K562 (cell line): Measurements from ENCODE around the gene SIGLEC7. TPM values are rescaled to one million over a fixed set of nuclear protein-coding genes. Genes with fewer than 3 reads are reported as not detected.

Experiments used
- DEAF1 ChIP-seq: fragments of 450-650 bp; formaldehyde crosslinking; IDR thresholded peaks from 2 replicates; pipeline ENCODE4 v1.4.0; 2020; ENCODE audit warnings: mild to moderate bottlenecking, moderate library complexity
- EP400 ChIP-seq: fragments of 450-650 bp; IDR thresholded peaks from 2 replicates; pipeline ENCODE4 v1.6.1; 2017; ENCODE audit warnings: antibody characterized with exemption, mild to moderate bottlenecking, moderate library complexity
- FOXP1 ChIP-seq: sonication (generic); formaldehyde crosslinking; IDR thresholded peaks from 2 replicates; pipeline ENCODE4 v1.8.0; 2022; ENCODE audit warnings: mild to moderate bottlenecking, missing genetic modification reagents
- HDAC3 ChIP-seq: fragments of 450-650 bp; IDR thresholded peaks from 2 replicates; pipeline ENCODE4 v1.6.1; 2018; ENCODE audit warnings: borderline replicate concordance, mild to moderate bottlenecking, moderate library complexity; ENCODE audit not compliant: partially characterized antibody
- KDM2B ChIP-seq: fragments of 250-450 bp; sonication (Bioruptor Pico); IDR thresholded peaks from 2 replicates; pipeline ENCODE4 v1.8.0; 2021; ENCODE audit warnings: mild to moderate bottlenecking, moderate library complexity
- KLF16 ChIP-seq: IDR thresholded peaks from 2 replicates; pipeline ENCODE4 v1.6.1; 2016; ENCODE audit warnings: antibody characterized with exemption
- MLLT1 ChIP-seq, 2 experiments: fragments of 450-650 bp; IDR thresholded peaks; 2 replicates each; pipeline ENCODE4 v1.6.1; 2016
- MTA3 ChIP-seq: fragments of 450-650 bp; formaldehyde crosslinking; IDR thresholded peaks from 2 replicates; pipeline ENCODE4 v1.6.1; 2017; ENCODE audit warnings: mild to moderate bottlenecking, borderline replicate concordance
- NCOR1 ChIP-seq: fragments of 450-650 bp; IDR thresholded peaks from 2 replicates; pipeline ENCODE4 v1.6.1; 2016; ENCODE audit warnings: mild to moderate bottlenecking, moderate library complexity
- RAD21 ChIP-seq, 2 experiments: fragments of 250-450 bp in 1 of 2; fragments of 450-650 bp in 1 of 2; sonication (Bioruptor Pico) in 1 of 2; formaldehyde crosslinking in 1 of 2; IDR thresholded peaks in 1 of 2; conservative IDR thresholded peaks in 1 of 2; 2 replicates each; pipeline versions ENCODE4 v1.4.0 to v1.8.0; 2020 to 2022; ENCODE audit warnings: mild to moderate bottlenecking in 2 of 2, moderate library complexity in 1 of 2
- RNF2 ChIP-seq: sonication (generic); IDR thresholded peaks from 2 replicates; pipeline ENCODE4 v1.6.1; 2016
- SIX5 ChIP-seq, 2 experiments: IDR thresholded peaks; 2 replicates each; pipeline ENCODE4 v1.6.1; 2011; ENCODE audit warnings: low read length in 2 of 2, borderline replicate concordance in 1 of 2, low read depth in 1 of 2, mild to moderate bottlenecking in 1 of 2, moderate library complexity in 1 of 2; ENCODE audit not compliant: insufficient read depth in 1 of 2
- SREBF2 ChIP-seq: sonication (generic); formaldehyde crosslinking; IDR thresholded peaks from 2 replicates; pipeline ENCODE4 v1.4.0; 2020; ENCODE audit warnings: mild to moderate bottlenecking, missing genetic modification reagents
- SRF ChIP-seq, 2 experiments: fragments of 250-450, 450-650 bp in 1 of 2; sonication (Bioruptor Pico) in 1 of 2; sonication (generic) in 1 of 2; formaldehyde crosslinking; IDR thresholded peaks; 2 replicates each; pipeline versions ENCODE4 v1.5.0 to v1.5.1; 2020 to 2022; ENCODE audit warnings: mild to moderate bottlenecking in 1 of 2, missing genetic modification reagents in 1 of 2
- ZNF134 ChIP-seq: fragments of 250-450 bp; sonication (Bioruptor Pico); conservative IDR thresholded peaks from 2 replicates; pipeline ENCODE4 v1.4.0; 2020
- ZNF274 ChIP-seq: IDR thresholded peaks from 2 replicates; pipeline ENCODE4 v1.6.1; 2011; ENCODE audit warnings: low read depth, mild to moderate bottlenecking, low read length, moderate library complexity, borderline replicate concordance
- ZNF668 ChIP-seq: fragments of 250-450 bp; sonication (Bioruptor Pico); IDR thresholded peaks from 2 replicates; pipeline ENCODE4 v1.8.0; 2022; ENCODE audit warnings: mild to moderate bottlenecking, inconsistent platforms
- polyA plus RNA-seq, 8 experiments: library from polyadenylated mRNA; depleted of rRNA in 4 of 8; stranded (reverse) in 5 of 8; unstranded in 3 of 8; fragments of >200 nt; fragmentation: Nextera tagmentation in 2 of 8; fragmentation: Illumina TruSeq in 1 of 8; extraction: Ambion mirVana in 2 of 8; extraction: Trizol in 1 of 8; gene quantifications; 2 replicates each; pipeline versions ENCODE4 v1.2.1 to v1.2.3, GENCODE V29; 2011 to 2014; ENCODE audit warnings: inconsistent platforms in 1 of 8, missing spikeins in 1 of 8
- total RNA-seq, 7 experiments: library from RNA; depleted of rRNA in 6 of 7; stranded (reverse); fragments of >200 nt in 6 of 7; fragmentation: Illumina TruSeq in 2 of 7; extraction: Trizol in 2 of 7; gene quantifications; 2 replicates each; pipeline versions ENCODE4 v1.2.1 to v1.2.3, GENCODE V29; 2011 to 2021; ENCODE audit warnings: low replicate concordance in 1 of 7
- TF ChIP-seq, protein P1 (sequence below): fragments of 450-650 bp; formaldehyde crosslinking; IDR thresholded peaks from 2 replicates; pipeline ENCODE4 v1.4.0; 2022; ENCODE audit warnings: missing genetic modification characterization
- TF ChIP-seq, protein P2 (sequence below): fragments of 250-450 bp; sonication (Bioruptor Pico); IDR thresholded peaks from 2 replicates; pipeline ENCODE4 v1.8.0; 2021; ENCODE audit warnings: borderline replicate concordance, mild to moderate bottlenecking, moderate library complexity; ENCODE audit not compliant: poor library complexity, severe bottlenecking
- TF ChIP-seq, protein P3 (sequence below): sonication (generic); formaldehyde crosslinking; IDR thresholded peaks from 2 replicates; pipeline ENCODE4 v1.8.0; 2022; ENCODE audit warnings: mild to moderate bottlenecking, missing genetic modification reagents

The SIGLEC7 gene
- total and polyA plus RNA-seq, 9 of the 15 experiments (the other 6 are each of a cell fraction or from before 2014, with no cell fraction given) = 0.10 to 0.12 TPM; not detected in 7

- TF ChIP-seq FOXP1 (CRISPR knock-in tag) = no peak
- TF ChIP-seq, protein P1, sequence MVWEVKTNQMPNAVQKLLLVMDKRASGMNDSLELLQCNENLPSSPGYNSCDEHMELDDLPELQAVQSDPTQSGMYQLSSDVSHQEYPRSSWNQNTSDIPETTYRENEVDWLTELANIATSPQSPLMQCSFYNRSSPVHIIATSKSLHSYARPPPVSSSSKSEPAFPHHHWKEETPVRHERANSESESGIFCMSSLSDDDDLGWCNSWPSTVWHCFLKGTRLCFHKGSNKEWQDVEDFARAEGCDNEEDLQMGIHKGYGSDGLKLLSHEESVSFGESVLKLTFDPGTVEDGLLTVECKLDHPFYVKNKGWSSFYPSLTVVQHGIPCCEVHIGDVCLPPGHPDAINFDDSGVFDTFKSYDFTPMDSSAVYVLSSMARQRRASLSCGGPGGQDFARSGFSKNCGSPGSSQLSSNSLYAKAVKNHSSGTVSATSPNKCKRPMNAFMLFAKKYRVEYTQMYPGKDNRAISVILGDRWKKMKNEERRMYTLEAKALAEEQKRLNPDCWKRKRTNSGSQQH (CRISPR knock-in tag) = no peak
- TF ChIP-seq RAD21 (CRISPR knock-in tag; conservative IDR thresholded peaks at IDR 0.05 in 1 of 2, IDR thresholded peaks at IDR 0.05 in 1 of 2) = peak; percentile 67 to 72
- no peak for TF ChIP-seq DEAF1 (CRISPR knock-in tag)
- no peak for TF ChIP-seq ZNF134 (CRISPR knock-in tag)
- 0 out of 2 replicates have a peak, but pooled peaks have one; percentile 33 for TF ChIP-seq KDM2B (CRISPR knock-in tag)
- no peak for TF ChIP-seq EP400
- peak in 1 of 2 experiments; percentile 71; a peak in 1 of 4 replicates for TF ChIP-seq SRF (CRISPR knock-in tag; IDR thresholded peaks at IDR 0.05)
- TF ChIP-seq MTA3 = peak; percentile 37; the same call in 1 of the 2 replicates
- no peak for TF ChIP-seq SREBF2 (CRISPR knock-in tag)
- TF ChIP-seq ZNF274 = no peak
- peak; percentile 77; the same call in 1 of the 2 replicates for TF ChIP-seq RNF2
- peak; percentile 59 for TF ChIP-seq NCOR1
- TF ChIP-seq, protein P2, sequence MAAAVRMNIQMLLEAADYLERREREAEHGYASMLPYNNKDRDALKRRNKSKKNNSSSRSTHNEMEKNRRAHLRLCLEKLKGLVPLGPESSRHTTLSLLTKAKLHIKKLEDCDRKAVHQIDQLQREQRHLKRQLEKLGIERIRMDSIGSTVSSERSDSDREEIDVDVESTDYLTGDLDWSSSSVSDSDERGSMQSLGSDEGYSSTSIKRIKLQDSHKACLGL = no peak
- peak; percentile 62; the same call in 1 of the 2 replicates for TF ChIP-seq KLF16
- no peak for TF ChIP-seq HDAC3
- no peak for TF ChIP-seq SIX5 (IDR thresholded peaks at IDR 0.05; ENCODE audit: borderline replicate concordance in 1 of 2, insufficient read depth in 1 of 2, low read depth in 1 of 2, low read length in 2 of 2)
- no peak for TF ChIP-seq ZNF668 (CRISPR knock-in tag)
- TF ChIP-seq, protein P3, sequence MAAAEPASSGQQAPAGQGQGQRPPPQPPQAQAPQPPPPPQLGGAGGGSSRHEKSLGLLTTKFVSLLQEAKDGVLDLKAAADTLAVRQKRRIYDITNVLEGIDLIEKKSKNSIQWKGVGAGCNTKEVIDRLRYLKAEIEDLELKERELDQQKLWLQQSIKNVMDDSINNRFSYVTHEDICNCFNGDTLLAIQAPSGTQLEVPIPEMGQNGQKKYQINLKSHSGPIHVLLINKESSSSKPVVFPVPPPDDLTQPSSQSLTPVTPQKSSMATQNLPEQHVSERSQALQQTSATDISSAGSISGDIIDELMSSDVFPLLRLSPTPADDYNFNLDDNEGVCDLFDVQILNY (CRISPR knock-in tag) = no peak
- peak in 1 of 2 experiments; percentile 93; a peak in 2 of 4 replicates for TF ChIP-seq MLLT1 (IDR thresholded peaks at IDR 0.05)
Observed at GRCh38 chr19:51131780-51132680, 10.1 kb upstream of the SIGLEC7 start (continued).
